Measurements from ENCODE around the gene EPN3.

DNA sequence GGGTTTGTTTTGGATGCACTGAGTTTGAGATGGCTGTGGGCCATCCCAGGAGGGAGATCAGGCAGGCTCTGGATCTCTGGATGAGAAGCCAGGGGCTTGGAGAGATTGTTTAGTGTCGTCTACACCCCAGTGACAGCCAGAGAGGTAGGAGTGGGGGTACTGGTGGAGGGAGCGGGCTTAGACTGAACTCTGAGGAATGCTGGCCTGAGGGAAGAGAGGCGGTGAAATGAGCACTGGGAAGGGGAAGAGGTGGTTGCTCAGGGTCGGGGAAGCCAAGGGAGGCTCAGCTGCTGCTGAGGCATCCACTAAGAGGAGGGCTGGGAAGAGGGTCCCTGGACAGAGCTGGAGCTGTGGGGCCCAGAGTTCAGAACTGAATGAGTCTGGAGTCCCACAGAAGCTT is 51.6 kb downstream of the EPN3 start:
- TF ChIP-seq, protein P1, sequence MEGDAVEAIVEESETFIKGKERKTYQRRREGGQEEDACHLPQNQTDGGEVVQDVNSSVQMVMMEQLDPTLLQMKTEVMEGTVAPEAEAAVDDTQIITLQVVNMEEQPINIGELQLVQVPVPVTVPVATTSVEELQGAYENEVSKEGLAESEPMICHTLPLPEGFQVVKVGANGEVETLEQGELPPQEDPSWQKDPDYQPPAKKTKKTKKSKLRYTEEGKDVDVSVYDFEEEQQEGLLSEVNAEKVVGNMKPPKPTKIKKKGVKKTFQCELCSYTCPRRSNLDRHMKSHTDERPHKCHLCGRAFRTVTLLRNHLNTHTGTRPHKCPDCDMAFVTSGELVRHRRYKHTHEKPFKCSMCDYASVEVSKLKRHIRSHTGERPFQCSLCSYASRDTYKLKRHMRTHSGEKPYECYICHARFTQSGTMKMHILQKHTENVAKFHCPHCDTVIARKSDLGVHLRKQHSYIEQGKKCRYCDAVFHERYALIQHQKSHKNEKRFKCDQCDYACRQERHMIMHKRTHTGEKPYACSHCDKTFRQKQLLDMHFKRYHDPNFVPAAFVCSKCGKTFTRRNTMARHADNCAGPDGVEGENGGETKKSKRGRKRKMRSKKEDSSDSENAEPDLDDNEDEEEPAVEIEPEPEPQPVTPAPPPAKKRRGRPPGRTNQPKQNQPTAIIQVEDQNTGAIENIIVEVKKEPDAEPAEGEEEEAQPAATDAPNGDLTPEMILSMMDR (IDR thresholded peaks at IDR 0.05), result no peak
- no peak for TF ChIP-seq POLR2A (IDR thresholded peaks at IDR 0.05)

Measured in uterus (tissue), 2 donors.